GM18511 (cell line): ENCODE results near the gene NT5DC1.

Experiments used
- ATAC-seq: cut with Tn5 transposase; IDR thresholded peaks from one replicate; pipeline ENCODE4 v1.9.1; 2021; ENCODE audit warnings: mild to moderate bottlenecking, moderate library complexity; ENCODE audit not compliant: unreplicated experiment

The NT5DC1 gene

DNA sequence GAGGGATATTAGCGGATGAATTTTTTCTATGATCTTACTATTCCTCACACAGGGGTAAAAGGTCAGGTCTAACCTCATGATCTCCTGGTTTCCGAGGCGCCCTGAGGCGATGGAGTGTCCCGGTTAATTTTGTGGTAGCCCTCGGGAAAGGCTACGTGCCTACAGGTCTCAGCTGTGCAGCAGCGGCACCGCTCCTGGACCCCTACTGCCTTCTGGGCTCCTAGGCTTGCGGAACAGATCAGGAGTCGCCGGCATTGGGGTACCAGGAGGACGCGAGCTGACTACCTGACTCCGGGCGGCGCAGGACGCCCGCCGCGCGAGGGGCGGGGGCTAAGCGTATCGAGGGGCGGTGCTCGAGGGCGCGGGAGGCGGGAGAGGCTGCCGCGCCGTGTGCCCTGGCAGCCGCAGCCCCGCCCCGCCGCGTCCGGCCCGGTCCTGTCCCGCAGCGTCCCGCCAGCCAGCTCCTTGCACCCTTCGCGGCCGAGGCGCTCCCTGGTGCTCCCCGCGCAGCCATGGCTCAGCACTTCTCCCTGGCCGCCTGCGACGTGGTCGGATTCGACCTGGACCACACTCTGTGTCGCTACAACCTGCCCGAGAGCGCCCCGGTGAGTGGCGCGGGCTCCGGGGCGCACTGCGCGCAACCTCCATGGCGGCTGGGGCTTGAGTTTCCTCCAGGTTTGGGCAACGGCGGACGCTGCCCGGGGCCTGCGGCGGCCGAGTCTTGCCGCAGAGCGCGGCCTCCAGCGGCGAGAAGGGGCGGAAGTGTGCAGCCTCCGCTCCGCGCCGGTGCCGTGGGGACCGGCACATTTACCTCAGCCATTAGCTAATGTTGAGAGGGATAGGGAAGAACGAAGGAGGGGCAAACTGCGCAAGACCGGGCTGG, at the start of gene NT5DC1:
TSS of gene NT5DC1 (plus strand) at position 435 of the 883 bp plus-strand sequence. CDS start at position 513, 78 bp downstream.
- peak; percentile 86 for ATAC-seq

DNA sequence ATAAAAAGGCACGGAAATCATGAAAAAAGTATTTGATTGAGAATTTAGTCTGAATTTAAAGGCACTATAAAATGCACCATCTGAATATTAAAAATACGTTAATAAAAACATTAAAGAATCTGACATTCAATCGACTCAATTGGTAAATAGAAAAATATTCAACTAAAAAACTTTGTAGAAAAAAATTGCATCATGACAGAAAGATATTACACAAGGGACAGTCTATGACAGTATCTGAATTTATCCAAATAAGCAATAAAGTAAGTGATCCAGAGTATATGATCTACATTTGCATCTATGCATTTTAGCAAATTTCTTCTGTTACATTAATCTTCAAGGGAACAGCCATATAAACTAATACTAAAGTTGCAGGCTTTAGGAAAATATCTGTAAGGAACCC, 49.4 kb upstream of the NT5DC1 start:
- no peak for ATAC-seq

- no peak for ATAC-seq
Measured at GRCh38 chr6:116055513-116055912, 45.1 kb upstream of the NT5DC1 start.

- no peak for ATAC-seq
Measured at GRCh38 chr6:116057766-116058165, 42.9 kb upstream of the NT5DC1 start.

DNA sequence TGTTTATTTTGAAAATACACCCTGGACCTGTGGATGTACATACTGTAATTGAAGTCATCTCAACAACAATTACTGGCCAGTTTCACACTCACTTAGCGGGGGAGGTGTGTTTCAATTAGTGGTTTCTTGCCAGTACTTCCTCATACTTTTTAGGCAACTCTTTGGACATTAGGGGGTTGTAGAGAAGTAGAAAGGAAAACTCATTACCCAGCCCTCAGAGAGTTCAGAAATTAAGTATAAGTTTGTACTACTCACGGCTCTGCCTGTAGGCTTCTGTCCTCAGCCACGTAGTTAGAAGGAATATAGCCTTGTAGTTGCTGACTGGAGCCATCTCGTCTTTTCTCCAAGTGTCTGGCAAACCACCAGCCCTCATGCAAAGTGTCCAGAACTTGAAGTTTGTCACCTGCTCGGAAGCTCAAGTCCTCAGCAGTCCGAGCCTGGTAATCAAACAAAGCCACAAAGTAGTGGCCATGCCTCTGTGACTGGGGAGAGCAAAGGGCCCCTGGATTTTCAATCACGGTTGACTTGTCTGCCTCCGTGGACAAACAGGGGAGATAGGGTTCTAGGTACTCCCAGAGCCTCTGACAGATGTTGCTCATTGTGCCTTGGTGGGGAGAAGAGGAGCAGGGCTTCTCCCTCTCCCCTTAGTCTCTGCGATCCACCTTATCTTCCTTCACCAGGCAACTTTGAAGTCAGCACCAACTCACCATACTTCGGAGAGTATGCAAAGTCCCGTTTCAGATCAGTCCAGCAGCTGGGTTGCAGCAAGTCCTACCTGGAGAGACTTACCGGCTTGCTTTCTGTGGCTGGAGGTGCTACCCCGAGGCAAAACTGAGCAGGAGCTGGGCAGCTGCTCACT, 40.7 kb upstream of the NT5DC1 start:
- ATAC-seq = peak; percentile 78

- ATAC-seq = peak; percentile 69
Measured at GRCh38 chr6:116060572-116061283, 39.9 kb upstream of the NT5DC1 start, which contains the start of gene FRK. TSS of gene FRK (minus strand) at chr6:116060891. CDS start at chr6:116060311, 580 bp downstream.

- no peak for ATAC-seq
Measured at GRCh38 chr6:116062496-116062895, 38.2 kb upstream of the NT5DC1 start.

GRCh38 chr6:116064666-116065065, 36.0 kb upstream of the NT5DC1 start:
- ATAC-seq = no peak

DNA sequence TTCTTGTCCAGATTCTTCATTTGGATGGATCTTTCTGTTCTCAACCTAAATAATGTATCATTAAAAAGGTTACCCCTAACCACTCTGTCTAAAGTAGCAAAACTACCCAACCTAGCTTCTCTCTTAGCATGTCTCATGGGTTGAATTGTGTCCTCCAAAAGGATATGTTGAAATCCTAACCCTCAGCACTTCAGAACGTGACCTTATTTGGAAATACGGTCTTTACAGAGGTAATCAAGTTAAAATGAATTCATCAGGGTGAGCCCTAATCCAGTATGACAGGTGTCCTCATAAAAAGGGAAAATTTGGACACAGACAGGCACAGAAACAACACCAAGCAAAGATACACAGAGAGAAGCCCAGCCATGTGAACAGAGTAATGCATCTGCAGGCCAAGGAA, 33.9 kb upstream of the NT5DC1 start:
- no peak for ATAC-seq

GRCh38 chr6:116070101-116070500, 30.6 kb upstream of the NT5DC1 start:
- no peak for ATAC-seq

DNA sequence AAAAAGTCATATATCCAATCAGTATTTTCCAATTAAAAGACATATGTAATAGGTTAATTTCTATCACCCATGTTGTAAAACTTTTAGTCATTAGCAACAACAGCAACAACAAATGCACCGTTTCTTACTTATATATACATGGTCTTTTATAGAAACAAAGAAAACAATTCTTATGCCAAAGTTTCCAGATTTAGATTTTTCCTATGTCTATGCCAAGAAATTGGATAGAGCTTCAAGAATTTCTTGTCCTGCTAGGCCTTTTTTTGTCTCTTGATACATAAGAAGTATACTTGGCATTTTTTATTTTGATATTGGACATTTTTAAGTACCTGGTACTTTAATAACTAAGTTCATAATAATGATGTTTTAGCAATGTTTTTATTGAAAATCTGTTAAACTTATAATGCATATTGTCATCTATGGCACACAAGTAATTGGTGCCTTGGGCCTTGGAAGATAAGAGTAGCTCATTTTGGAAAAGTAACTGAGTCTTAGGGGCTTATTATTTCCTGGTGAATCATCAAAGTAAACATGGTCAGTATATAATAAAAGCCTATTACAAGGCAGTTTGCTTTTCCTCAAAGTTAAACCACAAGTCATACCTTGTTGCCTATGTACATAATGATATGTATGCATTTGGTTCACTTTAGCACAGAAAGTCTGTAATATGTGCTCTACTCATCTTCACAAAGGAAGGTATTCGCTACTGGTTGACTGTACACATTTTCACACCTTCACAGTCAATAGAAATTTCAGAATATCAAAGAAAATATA, 29.9 kb upstream of the NT5DC1 start:
- no peak for ATAC-seq

GRCh38 chr6:116072368-116072767, 28.3 kb upstream of the NT5DC1 start:
- ATAC-seq = no peak

- ATAC-seq = no peak
Measured at GRCh38 chr6:116073765-116074440, 26.8 kb upstream of the NT5DC1 start.

- no peak for ATAC-seq
Measured at GRCh38 chr6:116074732-116075390, 25.8 kb upstream of the NT5DC1 start.

- ATAC-seq = no peak
Measured at GRCh38 chr6:116078522-116078921, 22.1 kb upstream of the NT5DC1 start.

DNA sequence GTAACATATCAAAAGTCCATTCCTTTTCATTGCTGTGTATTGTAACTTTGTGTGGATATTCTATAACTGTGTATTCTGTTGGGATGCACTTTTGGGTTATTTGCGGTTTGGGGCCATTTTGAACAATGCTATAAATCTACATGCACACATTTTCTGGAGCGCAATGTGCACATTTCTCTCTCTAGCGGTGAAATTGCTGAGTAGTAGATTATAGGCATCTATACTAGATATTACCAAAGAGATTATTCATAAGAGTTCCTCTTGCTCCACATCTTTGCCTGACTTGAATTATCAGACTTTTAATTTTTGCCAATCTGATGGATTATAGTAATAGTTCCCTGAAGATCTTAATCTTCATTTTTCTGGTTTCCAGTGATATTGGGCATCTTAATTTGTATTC, 21.7 kb upstream of the NT5DC1 start:
- ATAC-seq = no peak

DNA sequence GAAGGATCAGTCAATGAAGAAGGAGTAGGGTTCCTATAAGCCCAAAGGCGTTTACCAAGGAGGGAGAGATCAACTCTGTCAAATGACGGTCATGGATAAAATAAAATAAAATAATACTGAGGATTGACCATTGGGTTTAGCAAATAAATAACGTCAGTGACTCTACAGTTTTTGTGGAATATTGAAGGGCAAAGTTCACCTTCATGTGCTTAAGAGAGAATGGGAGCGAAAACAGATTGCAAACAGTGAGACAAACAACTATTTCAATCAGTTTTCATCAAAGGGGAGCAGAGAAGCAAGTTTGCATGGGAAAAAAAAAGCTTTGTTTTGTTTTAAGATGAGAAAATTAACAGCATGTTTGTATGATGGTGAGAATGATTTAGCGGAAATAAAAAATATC, 17.6 kb upstream of the NT5DC1 start:
- ATAC-seq = no peak

- no peak for ATAC-seq
Measured at GRCh38 chr6:116084284-116084683, 16.4 kb upstream of the NT5DC1 start.

DNA sequence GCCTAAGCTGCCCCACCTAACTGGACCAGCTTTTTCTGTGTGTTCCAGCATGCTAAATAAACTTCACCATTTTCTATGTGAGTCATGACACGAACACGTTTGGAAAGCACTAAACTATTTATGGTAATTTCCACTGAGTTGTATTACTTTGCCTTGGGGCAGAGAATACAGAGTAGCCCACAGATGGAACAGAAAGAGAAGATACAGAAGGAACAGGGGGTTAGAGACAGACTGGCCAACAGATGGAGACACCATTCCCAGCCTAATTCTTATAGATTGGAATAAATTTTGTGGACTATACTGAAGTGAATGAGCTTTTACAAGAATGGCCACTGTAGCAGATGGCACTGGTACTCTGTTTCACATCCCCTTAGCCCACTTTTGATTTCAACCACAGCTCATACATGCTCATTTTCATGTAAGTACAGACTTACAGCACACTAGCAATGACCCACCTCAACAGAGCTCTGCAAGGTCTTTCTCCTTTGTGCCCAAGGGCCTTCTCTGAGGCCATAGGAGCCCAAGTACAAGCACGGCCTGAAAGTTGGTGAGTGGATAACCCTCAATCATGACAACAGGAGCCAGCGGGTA, 13.1 kb upstream of the NT5DC1 start:
- ATAC-seq = peak; percentile 95
